Hippocampal formation (tissue), 2 donors: ENCODE measurements around the gene MORC2.

ENCODE experiments used
- DNase-seq, 2 donors: peaks; one replicate each; lab custom pipeline; 2025; lab: John Stamatoyannopoulos, UW

Gene MORC2

GRCh38 chr22:30889268-30889995, 79.1 kb downstream of the MORC2 start:
- DNase-seq = no peak

DNA sequence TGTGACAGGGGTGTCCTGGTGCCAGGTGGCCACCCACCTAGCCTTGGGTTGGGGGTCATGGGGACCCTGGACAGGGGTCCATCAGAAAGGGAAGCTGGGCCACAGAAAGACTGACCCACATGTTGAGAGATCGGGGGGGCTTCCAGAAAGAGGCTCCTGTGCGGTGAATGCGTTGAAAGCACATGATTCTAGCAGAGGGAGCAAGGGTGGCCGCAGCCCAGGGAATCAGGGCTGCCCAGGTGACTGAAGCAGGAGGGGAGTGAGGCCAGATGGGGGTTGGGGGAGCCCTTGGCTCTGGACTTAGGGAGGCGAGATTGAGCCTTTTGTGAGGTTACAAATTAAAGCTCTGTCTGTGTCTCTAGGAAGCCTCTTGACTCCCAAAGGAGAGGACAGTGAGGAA, 80.7 kb downstream of the MORC2 start:
- no peak for DNase-seq

GRCh38 chr22:30887453-30887852, 81.1 kb downstream of the MORC2 start:
- DNase-seq = no peak

DNA sequence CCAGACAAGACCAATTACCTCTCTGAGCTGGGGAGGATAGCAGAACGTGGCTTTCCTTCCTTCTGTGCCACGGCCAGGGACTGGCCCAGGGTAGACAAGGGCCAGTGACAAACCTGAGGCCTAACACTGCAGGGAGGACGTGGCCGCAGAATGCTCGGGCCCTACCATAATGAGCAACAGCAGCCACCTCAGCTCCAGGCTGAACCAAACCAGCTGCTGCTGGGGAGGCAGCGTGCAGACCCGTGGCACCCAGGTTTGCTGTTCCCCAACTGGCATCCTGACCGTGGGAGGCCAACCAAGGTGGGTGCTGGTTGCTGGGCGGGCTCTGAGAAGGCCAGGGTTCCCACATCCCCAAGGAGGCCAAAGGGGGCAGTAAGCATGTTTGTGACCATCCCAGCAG, 83.0 kb downstream of the MORC2 start:
- DNase-seq = no peak

GRCh38 chr22:30885001-30885366, 83.6 kb downstream of the MORC2 start:
- DNase-seq = no peak

DNA sequence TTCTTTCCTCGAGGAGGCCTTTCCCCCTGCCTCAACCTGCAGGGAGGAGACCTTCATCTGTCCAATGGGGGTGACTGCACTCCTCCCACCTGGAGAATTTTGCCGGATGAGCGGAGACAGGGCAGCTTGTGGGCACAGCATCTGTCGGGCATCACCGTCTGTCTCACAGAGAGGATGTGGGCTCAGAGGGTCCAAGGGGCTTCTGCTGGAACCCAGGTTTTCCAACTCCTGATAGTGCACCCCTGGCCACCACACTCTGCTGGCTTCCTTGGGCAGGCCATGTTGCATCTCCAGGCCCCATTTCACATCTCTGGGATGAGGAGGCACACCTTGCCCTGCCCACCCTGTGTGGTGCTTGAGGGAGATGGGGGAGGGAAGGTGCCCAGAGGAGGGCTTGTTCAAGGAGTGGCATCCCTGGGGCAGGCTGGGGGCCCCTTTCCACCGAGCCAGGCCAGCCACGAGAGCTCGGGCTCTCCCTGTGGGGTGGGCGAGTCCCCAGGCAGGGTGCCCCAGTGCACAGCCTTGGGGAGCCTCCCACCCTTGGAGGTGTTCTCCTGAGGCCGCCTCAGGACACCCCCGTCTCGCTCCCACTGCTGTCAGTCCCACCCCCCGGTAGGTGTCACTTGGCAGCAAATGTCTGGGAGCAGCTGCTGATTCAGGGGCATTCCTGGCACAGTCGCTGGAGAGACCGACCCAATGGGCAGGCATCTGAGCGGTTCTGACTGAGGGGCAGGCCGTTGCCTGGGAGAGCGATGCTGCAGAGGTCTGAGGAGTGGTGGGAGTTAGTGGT, 84.2 kb downstream of the MORC2 start:
- DNase-seq = no peak

GRCh38 chr22:30883586-30884145, 84.9 kb downstream of the MORC2 start:
- DNase-seq = no peak

DNA sequence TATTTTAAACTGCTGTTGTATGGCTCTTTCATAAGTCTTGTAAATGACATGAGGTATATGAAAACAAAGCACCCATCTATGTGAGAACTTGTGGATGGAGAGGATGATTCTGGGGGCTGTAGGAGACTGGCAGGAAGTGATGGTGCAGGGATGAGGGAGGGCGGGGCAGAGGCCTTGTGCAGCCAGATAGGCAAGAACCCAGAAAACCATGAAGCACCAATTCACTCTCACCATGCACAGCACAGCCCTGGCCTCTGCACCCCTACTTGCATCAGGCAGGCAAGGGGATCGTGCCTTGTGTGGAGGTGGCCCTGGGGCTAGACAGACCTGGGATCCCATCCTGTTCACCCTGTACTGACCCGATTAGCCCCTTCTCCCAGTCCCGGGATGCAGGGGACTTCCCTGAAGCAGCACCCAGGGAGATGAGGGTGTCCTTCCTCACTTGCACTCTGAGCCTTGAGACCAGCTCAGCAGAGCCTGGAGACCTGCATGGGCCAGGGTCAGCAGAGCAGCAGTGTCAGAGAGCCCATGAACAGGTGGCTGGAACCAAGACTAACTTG, 85.5 kb downstream of the MORC2 start:
- DNase-seq = no peak

DNA sequence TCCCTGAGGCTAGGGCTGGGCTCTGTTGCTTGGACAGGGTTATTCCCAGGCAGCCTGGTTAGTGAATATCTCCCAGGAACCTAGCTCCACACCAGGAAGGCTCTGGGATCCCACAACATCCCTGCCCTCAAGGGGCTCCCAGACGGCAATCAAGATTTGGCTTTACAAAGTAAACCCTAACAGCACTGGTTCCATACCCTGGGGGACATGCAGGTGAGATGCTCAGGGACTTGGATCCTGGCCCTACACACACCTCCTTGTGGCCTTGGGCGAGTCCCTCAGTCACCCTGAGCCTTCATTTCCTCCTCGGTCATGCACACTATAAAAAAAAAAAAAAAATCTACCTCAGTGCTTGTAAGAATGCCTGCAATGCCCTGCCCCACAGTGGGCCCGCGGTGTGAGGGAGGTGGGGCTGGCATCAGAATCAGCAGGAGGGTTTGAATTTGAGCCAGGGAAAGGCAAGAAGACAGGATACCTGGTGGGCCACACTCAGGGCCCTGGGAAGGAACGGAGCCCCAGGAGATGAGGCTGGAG, 86.3 kb downstream of the MORC2 start:
- no peak for DNase-seq

DNA sequence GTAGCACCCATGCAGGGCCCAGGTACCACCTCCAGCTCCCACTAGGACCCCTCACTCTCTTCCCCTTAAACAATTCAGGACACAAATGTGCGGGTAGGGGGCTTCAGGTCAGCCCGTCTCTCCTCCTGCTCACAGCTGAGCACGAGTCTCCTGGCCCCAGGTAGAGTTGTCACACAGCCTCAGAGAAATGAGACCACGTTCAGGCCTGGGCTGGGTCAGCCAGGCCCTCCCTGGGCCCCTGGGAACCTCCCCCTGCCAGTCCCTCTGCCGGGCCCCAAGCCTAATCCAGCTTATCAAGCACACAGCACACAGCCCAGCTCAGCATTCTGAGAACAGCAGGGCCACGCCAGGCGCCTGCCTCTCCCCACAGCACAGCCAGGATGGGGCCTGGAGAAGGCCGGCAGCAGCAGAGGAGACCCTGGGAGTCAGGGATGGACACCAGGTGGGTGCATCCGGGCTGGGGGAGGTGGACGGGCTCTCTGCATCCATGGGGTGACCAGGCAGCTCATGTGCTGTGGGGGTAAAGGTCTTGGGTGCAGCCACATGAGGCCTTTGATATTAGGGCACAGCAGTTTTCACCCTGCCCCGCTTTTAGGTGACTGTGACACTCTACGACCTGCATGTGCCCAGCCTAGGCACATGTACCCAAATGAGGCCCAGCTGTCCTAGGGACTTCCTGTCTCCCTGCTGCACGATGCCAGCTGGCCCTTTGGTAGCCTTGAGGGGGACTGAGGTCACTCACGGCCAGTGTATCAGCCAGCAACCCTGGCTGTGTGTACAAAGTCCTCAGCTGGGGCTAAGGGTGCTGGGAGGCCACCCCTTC, 87.0 kb downstream of the MORC2 start:
- DNase-seq = no peak

GRCh38 chr22:30880847-30881246, 87.7 kb downstream of the MORC2 start:
- no peak for DNase-seq

DNA sequence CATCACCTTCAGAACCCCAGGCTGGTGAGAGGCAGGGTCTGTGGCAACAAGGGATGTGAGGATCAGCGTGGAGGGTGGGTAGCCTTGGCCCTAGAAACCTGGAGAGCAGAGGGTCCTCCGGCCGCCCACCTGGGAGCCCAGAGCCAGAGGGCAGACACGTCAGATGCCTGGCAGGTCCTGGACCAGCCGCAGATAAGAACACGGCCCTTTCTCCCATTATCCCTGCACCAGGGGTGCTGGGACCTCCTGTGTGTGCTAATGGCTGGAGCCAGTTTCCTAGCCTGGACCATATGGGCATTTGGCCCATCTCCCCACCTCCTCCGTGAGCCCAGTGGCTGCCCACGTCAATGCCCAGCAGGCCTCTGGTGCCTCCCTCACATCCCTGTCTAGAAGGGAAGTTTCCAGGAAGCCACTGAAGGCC, 88.4 kb downstream of the MORC2 start:
- DNase-seq = no peak

GRCh38 chr22:30879415-30879797, 89.2 kb downstream of the MORC2 start:
- DNase-seq = no peak

DNA sequence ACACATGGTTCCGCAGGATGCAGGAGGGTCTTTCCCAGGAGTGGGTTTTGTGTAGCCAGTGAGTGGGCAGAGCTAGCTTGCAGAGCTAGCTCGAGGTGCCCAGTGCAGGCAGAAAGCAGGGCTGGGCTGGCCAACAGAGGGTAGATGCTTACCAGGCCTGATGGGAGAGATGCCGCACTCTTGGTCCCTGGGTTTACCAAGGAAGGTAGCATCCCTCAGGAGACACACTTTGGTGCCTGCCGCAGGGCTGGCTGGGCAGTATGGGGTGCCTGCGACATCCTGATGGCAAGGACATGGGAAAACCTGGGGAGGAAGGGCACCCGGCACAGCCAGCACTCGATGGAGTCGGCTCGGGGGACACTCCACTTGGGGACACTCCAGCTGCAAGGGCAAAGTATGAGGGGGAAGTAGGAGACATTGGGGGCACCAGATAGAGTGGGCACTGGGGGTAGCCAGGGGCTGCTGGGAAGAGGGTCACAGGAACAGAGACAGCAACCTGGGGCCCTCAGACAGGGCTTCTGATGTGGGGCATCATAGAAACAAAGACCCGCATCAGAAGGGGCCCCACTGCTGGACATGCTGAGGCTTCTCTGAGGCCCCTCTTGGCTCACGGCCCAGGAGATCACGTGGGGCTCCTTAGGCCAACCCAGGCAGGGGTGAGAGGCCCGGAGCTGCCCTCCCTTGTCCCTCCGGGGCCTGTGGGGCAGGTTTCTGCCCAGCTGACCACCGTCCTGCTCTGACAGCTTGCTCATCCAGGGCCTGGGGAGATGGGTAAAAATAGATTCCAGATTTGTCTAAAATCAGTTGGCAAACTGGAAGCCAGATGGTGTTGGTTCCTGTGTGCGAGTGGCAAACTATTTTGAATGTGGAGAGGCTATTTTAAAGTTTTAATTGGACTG, 89.8 kb downstream of the MORC2 start:
- DNase-seq = peak in 1 of 2 donors; percentile 21

DNA sequence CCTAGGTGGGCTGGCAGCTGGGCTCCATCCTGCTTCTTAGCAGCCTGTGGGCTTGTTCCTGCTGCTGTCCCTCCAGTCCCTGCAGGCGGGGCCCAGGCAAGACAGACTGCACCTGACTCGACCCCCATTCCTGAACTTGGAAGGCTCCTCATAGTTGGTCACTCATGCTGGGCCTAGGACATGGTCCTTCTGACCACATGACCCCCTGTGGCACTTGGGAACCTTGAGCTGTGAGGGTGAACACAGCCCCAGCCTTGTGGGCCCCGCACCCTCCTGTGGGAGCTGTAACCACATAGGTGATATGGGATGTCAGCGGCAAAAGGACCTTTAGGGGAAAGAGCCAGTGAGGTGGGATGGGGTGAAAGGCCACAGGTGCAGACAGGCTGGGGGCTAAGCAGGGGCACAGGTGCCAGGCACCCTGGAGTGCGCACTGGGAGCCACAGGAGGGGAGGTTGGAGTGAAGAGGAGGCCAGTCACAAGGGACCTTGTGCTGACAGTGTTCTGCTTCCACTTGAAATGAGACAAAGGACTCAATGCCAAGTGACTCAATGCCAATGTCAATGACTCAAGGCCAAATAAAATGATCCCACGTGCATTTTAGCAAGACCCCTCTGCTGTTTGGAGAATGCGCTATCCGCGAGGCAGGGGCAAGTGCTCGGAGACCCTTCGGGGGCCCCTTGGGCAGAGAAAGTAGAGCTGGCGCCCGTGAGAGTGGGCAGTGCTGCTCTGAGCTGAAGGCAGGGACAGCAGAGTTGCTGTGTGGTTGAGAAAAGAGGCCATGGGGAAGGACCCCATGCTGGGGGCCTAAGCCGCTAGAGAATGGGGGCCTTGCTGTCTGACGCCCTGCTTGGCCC, 90.7 kb downstream of the MORC2 start:
- DNase-seq = no peak

DNA sequence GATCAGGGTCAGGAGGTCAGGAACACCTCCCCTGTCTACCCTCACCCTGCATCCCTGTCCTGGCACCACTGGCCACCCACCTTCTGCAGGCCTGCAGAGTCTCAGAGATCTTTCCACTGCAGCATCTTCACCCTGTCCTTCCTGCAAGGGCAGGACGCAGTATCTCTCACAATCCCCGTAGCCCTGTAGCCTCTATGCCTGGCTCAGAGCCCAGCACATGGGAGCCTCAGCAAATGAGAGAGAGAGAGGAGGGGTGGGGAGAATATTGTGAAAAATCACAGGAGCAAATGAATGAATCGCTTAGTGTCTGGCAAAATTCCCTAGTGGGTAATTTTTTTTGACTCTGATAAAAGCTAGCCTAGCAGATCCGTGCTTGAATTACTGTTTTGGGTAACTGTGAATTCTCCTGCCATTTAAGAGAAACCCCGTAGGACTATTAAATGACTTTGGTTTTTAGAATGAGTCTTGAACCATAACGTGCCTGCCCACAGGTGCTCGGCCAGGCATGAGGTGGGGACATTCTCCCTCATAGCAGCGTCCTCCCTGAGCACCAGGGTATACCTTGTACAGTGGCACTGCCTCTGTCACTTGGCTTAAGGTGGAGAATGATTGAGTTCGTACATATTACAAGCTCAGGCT, 91.5 kb downstream of the MORC2 start:
- peak in 1 of 2 donors; percentile 32 for DNase-seq

DNA sequence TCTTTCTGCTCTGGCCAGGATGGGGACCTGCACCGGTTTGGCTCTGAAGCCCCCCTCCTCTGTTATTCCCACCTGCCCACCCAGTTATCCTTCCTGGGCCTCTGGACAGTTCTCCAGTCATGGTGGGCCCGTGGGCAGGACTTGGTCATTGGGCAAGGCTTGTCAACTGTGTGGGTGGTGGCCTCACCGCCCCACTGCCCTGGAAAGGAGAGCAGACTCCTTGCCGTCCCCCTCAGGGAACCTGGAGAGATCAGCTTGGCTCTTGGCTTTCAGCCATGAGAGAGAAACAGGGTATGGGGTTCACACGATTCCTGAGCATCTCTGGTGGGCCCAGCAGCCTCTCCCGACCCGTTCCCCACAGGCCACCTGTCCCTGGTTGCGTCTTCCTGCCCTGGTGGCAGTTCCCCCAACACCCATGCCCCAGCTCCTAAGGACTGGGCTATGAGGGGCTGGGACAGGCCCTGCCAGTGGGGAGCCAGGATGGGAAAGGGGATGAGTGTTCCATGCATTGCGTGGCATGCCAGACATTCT, 92.3 kb downstream of the MORC2 start:
- no peak for DNase-seq

GRCh38 chr22:30875481-30876215, 92.9 kb downstream of the MORC2 start:
- peak; percentile 17 to 44 for DNase-seq
